GM21737 (cell line): ENCODE data around the gene ZNF609.

Source experiments
- ATAC-seq: cut with Tn5 transposase; IDR thresholded peaks from one replicate; pipeline ENCODE4 v1.9.1; 2021; ENCODE audit warnings: mild to moderate bottlenecking, moderate library complexity; ENCODE audit not compliant: unreplicated experiment

The ZNF609 gene

GRCh38 chr15:64502551-64502950 lies 42.2 kb downstream of the ZNF609 start:
- no peak for ATAC-seq

DNA sequence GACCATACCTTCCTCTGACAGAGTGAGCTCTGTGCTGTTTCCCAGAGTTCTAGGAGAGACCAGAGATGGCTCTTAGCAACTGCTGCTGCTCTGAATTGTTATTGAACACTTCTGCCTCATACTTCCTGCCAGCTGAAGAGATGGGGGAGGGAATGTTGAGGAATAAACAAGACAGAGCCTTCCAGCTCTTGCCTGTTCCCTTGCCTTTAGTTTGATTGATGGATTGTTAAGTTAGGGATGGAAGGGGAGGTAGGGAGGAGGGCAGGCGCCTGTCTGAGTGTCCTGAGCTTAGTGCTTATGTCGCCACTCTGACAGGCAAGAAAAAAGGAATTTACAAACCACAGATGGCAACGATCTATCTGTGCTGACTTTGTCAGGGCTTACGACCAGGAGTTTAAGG lies 42.8 kb downstream of the ZNF609 start:
- no peak for ATAC-seq

GRCh38 chr15:64503640-64504039 lies 43.3 kb downstream of the ZNF609 start:
- no peak for ATAC-seq

DNA sequence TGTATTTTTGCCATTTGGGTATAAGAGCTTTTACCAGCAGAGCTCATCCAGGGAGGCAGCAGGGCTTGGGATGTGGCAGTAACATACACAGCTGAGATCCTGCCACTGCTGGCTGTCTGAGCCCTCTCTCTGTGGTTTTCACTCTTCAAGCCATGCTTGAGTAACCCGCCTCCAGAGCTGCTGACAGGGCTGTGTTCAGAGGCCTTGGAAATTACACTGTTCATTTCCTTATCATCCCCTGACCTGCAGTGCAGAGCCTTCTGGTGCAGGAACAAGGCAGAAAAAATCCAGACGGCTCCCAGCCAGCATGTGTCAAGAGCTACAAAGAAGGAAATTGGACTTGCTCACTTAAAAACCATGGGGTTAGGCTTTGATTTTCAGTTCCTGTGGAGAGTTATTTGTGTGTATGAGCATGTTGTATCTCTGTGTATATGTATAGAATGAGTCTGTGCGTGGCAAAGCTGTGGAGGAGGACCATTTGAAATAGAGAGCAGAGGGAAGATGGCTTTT lies 47.0 kb downstream of the ZNF609 start:
- ATAC-seq, result no peak

- ATAC-seq, result no peak
Observed at GRCh38 chr15:64507845-64508244, 47.5 kb downstream of the ZNF609 start.

DNA sequence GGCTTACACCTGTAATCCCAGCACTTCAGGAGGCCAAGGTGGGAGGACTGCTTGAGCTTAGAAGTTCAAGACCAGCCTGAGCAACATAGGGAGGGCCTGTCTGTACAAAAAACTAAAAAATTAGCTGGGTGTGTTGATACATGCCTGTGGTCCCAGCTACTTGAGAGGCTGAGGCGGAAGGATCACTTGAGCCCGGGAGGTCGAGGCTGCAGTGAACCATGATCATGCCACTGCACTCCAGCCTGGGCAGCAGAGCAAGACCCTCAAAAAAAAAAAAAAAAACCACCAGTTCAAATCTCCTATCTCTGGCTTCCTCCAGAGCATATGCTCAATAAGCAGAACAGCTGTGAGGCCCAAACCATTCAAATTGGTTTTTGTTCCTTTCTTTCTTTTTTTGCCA lies 53.4 kb downstream of the ZNF609 start:
- no peak for ATAC-seq

GRCh38 chr15:64515196-64515595 lies 54.8 kb downstream of the ZNF609 start:
- no peak for ATAC-seq

- ATAC-seq, result no peak
Observed at GRCh38 chr15:64515825-64516224, 55.4 kb downstream of the ZNF609 start.

GRCh38 chr15:64519897-64520296 lies 59.5 kb downstream of the ZNF609 start:
- ATAC-seq, result no peak

DNA sequence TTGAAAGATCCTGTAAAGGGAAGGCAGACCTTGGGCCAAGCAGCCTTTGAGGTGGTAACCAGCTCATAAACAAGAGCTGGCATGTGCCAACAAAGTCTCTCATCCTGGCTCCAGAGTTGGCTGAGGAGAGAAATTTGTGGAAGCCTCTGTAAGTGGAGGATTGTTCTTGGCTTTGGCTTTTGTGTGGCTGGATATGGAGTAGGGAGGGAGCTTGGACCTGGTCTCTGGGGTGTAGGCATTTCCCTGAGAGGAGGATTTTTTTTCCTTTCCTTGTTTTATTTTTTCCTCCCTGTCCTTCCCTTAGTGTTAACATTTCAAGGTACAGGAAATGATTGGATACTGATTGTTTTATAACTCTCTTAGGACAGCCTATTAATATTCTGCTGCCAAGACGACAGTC lies 60.8 kb downstream of the ZNF609 start:
- ATAC-seq, result no peak

DNA sequence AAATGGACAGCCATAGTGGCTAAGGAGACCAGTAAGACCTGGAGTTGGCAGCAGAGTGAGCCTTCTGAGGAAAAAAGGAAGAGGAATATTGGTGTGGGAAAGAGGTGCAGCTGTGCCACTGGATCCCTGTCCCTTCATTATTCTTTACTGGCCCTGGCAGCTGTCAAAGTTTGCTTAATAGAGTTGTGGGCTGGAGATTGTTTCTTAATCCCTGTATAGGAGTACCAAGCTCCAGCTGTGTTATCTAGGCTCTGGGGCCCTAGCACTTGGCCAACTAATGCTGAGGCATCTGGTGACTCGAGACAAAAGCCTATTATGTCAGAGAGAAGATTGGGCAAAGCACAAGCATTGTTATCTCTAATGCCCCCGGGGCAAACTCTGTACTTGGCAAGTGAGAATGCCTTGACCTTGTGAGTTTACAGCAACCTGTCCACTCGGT lies 61.4 kb downstream of the ZNF609 start:
- no peak for ATAC-seq

DNA sequence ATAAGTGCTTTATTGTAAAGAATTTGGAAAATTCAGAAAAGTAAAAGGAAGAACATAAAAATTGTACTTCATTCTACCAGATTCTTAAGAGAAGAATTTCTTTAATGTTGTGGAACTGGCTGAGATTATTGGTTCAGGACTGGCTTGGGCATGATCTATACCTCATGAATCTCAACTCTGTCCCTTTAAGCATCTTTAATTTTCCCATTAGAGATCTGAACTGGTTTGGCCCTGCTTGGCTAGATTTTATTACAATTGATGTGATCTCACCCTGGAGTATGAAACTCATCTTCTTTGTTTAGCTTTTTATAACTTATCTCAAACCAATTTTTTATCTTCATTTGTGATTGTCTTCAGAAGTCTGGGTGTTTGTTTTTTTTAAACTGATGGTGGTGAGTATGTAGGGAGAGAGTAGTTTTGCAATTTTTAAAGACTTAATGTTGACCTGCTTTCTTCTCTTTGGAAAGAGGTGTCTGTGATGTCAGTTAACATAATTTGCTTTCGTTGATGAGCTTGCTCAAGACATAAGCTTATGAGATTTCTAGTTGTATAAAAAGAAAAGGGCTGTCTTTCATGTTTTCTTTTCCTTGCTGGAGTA lies 61.9 kb downstream of the ZNF609 start:
- ATAC-seq, result no peak

DNA sequence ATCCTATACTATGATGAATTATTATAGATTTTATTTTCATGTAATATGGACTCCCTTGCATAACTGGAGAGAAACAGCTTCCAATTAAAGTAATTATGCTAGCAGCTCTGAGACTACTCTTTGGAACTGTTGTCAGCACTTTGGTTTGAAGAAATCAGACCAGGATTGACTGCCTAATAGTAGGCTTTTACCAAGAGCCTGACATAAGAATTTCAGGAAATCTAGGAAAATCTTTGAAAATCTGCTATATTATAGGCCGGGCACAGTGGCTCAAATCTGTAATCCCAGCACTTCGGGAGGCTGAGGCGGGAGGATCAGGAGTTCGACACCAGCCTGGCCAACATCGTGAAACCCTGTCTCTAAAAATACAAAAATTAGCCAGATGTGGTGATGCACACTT lies 62.9 kb downstream of the ZNF609 start:
- ATAC-seq, result no peak

DNA sequence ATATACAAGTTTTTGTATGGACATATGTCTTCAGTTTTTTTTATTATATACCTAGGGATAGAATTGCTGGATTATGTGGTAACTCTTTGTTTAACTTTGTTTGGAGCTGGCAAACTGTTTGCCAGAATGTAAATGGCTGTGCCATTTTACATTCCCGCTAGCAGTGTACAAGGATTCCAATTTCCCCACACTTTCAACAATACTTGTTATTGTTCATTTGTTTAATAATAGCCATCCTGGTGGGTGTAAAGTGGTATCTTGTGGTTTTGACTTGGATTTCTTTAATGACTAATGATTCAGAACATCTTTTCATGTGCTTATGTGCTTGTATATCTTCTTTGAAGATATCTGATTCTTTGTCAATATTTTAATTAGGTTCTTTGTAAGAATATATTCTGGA lies 64.4 kb downstream of the ZNF609 start:
- no peak for ATAC-seq

DNA sequence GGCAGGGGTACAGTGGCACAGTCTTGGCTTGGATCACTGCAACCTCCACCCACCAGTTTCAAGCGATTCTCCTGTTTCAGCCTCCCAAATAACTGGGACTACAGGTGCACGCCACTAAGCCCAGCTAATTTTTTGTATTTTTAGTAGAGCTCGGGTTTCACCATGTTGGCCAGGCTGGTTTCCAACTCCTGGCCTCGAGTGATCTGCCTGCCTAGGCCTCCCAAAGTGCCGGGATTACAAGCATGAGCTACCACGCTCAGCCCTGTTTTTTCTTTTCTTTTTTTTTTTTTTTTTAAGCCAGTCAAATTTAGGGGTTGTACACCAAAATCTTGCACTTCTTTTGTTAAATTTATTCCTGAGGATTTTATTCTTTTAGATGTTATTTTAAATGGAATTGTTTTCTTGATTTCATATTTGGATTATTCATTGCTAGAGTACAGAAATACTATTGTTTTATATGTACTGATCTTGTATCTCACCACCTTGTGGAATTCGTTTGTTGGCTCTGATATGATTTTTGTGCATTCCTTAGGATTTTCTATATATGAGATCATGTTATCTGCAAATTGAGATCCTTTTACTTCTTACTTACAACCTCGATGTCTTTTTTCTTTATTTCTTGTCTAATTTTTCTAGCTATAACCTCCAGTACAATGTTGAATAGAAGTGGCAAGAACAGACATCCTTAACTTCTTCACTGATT lies 65.6 kb downstream of the ZNF609 start:
- no peak for ATAC-seq

DNA sequence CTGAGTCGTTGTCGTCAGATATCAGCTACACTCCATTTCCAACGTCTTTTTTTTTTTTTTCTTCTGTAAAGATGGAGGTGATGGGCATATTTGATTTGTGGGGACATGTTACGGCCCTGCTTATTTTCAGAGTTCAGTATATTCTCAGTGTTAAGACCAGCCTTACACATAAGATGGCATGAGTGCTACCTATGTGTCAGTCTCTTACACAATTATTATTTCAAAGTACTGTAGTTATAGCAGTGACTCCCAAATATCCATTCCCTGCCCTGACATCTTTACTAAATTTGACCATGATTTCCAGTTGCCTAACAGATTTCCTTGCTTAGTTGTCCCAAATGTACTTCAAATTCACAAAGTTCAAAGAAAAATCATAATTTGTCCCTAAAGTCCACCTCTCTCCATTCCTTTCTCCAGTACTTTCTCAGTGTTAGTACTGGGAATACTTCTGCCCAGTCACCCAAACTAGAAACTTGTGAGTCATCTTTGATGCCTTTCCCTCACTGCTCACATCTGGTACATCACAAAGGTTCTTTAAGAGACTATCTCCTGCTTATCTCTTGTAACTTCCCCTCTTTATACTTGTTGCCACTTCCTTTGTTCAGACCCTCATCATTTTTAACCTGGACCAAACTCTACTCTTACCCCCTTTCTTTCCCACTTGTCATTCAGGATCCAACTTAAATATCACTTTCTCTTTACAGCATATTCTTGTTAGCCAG lies 67.0 kb downstream of the ZNF609 start:
- no peak for ATAC-seq

DNA sequence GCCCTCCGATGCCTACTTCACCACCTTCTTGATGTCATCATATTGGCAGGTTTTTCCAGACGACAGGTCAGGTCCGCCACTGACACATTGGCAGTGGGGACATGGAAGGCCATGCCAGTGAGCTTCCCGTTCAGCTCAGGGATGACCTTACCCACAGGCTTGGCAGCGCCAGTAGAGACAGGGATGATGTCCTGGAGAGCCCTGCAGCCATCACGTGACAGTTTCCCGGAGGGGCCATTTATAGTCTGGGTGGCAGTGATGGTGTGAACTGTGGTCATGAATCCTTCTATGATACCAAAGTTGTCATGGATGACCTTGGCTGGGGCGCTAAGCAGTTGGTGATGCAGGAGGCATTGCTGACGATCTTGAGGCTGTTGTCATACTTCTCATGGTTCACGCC lies 68.5 kb downstream of the ZNF609 start:
- no peak for ATAC-seq

GRCh38 chr15:64530472-64530871 lies 70.1 kb downstream of the ZNF609 start:
- no peak for ATAC-seq

DNA sequence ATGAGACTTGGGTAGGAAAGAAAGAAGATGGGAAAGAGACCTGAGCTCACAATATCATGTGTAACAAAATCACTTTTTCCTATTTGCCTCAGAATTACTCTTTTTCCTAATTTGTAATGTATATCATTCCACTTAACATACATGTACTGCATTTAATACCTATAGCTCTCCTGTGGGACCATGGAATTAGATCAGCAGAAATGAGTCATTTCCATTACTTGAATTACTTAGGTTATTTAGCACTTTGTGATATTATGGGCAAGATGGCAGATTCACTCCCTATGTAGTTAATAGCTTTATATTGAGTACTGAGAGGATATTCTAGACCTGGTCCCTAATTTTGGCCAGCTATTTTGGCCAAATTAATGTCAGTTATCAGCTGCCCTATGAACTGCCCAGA lies 70.5 kb downstream of the ZNF609 start:
- no peak for ATAC-seq

GRCh38 chr15:64532521-64533315 lies 72.3 kb downstream of the ZNF609 start:
- no peak for ATAC-seq
